GM19372 (cell line): ENCODE data around the gene SNF8.

ENCODE experiments used
- ATAC-seq: cut with Tn5 transposase; IDR thresholded peaks from one replicate; pipeline ENCODE4 v1.9.1; 2021; ENCODE audit warnings: mild to moderate bottlenecking, low read depth, moderate library complexity; ENCODE audit not compliant: unreplicated experiment

Gene SNF8

DNA sequence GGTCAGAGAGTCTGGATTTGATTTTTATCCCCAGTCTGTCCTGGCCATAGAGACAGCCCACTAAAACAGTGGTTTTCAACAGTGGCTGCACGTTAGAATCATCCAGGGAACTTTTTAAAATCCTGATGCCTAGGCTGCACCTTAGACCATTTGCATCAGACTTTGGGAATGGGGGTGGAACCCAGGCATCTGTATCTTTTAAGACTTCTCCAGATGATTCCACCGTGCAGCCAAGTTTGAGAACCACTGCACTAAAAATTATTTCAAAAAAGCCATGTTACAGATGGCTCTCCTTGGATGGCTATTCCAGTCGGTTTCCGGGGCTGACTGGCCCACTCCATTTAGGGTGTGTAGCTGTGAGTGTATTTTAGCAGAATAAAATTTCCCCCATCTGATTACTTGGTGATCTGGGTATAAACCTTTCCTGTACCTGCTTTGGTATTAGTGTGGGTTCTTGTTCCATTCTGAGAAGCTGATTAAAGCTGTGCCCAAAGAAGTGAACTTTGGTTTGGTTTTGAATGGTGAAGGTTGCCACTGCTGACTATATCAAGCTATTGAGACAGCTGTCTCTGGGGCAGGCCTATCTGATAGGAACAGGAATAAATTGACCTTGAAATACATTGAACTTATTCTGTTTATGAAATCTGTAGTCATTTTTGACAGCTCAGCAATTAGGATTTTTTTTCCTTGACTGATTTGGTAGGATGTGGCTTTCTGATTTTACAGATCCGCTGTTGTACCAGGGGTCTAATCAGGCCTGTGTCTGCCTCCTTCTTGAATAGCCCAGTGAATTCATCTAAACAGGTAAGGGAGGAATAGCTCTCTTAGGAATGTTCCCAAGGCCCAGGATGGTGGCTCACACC, 50.8 kb downstream of the SNF8 start:
- ATAC-seq, result no peak

DNA sequence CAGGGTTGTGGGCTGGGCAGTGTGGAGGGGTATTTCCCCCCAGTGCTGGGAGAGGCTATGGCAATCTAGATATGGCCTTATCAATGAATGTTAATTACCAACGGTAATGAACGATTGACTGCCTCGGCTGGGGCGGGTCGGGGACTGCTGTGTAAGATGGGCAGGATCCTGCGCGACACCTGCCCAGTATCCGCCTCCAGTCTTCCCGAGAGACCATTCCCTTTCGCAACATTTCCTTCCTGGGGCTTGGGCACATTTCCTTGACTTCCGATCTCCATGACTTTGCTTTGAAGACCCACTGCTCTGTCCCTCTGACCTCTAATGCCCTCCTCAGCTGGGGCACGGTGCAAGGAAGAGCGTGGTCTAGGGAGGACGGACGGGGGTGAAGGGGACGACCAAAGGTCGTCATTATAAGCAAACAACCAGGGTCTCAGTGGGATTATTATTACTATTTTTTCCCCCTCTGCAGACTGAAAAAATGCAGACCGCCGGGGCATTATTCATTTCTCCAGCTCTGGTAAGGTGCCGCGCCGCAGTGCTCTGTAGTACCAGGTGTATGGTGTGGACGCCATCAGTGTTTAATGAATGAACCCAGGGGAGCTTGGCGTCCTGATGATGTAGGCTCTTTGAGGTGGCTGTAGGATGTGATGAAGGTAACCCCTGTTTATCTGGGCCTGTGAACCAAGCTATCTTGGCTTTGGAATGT, 51.5 kb downstream of the SNF8 start:
- ATAC-seq, result no peak

GRCh38 chr17:48890086-48890485, 54.6 kb downstream of the SNF8 start:
- no peak for ATAC-seq

DNA sequence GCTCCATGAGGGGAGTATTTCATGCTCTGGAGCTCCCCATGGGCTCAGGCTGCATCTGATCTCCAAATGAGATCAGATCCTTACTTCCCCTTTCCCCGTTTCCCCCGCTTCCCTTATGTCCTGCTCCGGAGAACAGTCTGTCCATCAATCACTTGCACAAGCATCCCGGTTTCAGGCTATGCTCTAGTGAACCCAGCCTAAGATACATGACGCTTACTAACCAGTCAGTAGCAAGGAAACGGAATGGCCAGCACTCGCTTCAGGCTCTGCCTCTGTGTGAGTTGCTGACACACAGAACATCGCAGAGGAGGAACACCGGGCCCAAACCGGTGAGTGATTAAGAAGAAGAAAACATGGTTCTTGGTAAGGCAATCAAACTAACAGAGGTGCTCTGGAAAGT, 61.5 kb downstream of the SNF8 start:
- ATAC-seq, result no peak

GRCh38 chr17:48882272-48882671, 62.4 kb downstream of the SNF8 start:
- no peak for ATAC-seq
